Gastrocnemius medialis (tissue), 4 donors: ENCODE measurements around the gene IRF5.

Experiments
- CTCF ChIP-seq, 5 experiments: fragments of 450-650 bp in 3 of 5; fragments of 200-600 bp in 2 of 5; sonication (generic) in 2 of 5; IDR thresholded peaks in 4 of 5; conservative IDR thresholded peaks in 1 of 5; 1 replicate in 4 of 5; 2 replicates in 1 of 5; pipeline ENCODE4 v1.5.1; 2016 to 2019; ENCODE audit warnings: antibody characterized with exemption in 5 of 5, mild to moderate bottlenecking in 3 of 5, moderate library complexity in 3 of 5
- POLR2A ChIP-seq, 2 donors: fragments of 450-650 bp; IDR thresholded peaks; one replicate each; pipeline ENCODE4 v1.6.1; 2017; ENCODE audit warnings: antibody characterized with exemption in 2 of 2, mild to moderate bottlenecking in 2 of 2, moderate library complexity in 2 of 2

- TF ChIP-seq CTCF (IDR thresholded peaks at IDR 0.05 in 4 of 5, conservative IDR thresholded peaks at IDR 0.05 in 1 of 5), result no peak
- no peak for TF ChIP-seq POLR2A (IDR thresholded peaks at IDR 0.05)
Observed at GRCh38 chr7:128935342-128935730, 2.4 kb upstream of the IRF5 start.
